IMR-90 (cell line): ENCODE measurements around the gene TM2D1.

Source experiments
- CTCF ChIP-seq: conservative IDR thresholded peaks from 2 replicates; pipeline ENCODE4 v1.5.1; 2012; ENCODE audit warnings: mild to moderate bottlenecking, low read depth, low read length, improper control_type of control experiment
- NFE2L2 ChIP-seq: fragments of 150-350 bp; IDR thresholded peaks from 2 replicates; pipeline ENCODE4 v1.6.1; 2016; ENCODE audit warnings: low read depth, mild to moderate bottlenecking, low read length

DNA sequence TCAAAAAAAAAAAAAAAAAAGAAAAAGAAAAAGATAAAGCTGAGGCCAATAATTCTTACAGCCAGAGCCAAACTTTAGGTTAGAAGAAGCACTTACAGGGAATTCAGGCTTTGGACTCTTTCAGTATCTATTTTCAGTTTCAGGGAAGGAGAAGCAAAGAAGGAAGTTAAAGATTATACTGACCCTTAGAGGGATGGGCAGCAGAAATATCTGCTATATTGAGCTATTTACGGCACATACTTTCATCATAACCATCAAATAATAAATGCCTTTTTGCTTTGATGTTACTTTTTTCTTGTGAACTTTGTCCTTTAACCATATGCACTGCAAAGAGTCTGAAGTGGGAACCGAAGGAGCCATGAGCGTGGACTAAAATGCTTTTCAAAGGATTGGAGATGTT lies 42.0 kb downstream of the TM2D1 start:
- TF ChIP-seq NFE2L2, result no peak
- TF ChIP-seq CTCF, result no peak
